MM.1S (cell line): ENCODE data around the gene ZFP36L1.

ENCODE experiments used
- DNase-seq: peaks from one replicate; pipeline ENCODE4 v3.0.0-alpha.2; 2015
- H2AFZ ChIP-seq: fragments of 300-600 bp; sonication (generic); 2 replicates; pipeline ENCODE4 v1.6.0; 2016; ENCODE audit warnings: antibody characterized with exemption, low read length
- H3F3A ChIP-seq: fragments of 300-600 bp; sonication (generic); 2 replicates; pipeline ENCODE4 v1.6.1; 2016; ENCODE audit warnings: mild to moderate bottlenecking, antibody characterized with exemption, low read length, moderate library complexity, mixed read lengths; ENCODE audit not compliant: insufficient read depth
- H3K27ac ChIP-seq: fragments of 300-600 bp; sonication (generic); 2 replicates; pipeline ENCODE4 v1.5.1; 2016; ENCODE audit warnings: mild to moderate bottlenecking, low read length
- H3K27me3 ChIP-seq: fragments of 300-600 bp; sonication (generic); replicated peaks from 2 replicates; pipeline ENCODE4 v1.6.0; 2016; ENCODE audit warnings: low read length; ENCODE audit not compliant: insufficient read depth
- H3K36me3 ChIP-seq: fragments of 300-600 bp; sonication (generic); replicated peaks from 2 replicates; pipeline ENCODE4 v1.6.1; 2016; ENCODE audit warnings: mild to moderate bottlenecking, low read length, mixed read lengths; ENCODE audit not compliant: insufficient read depth
- H3K4me1 ChIP-seq: fragments of 300-600 bp; sonication (generic); 2 replicates; pipeline ENCODE4 v1.6.1; 2016; ENCODE audit warnings: low read length, mixed read lengths
- H3K4me2 ChIP-seq: fragments of 300-600 bp; sonication (generic); 2 replicates; pipeline ENCODE4 v1.6.0; 2016; ENCODE audit warnings: low read depth, low read length
- H3K4me3 ChIP-seq: fragments of 300-600 bp; sonication (generic); 2 replicates; pipeline ENCODE4 v1.5.1; 2016; ENCODE audit warnings: low read length, mixed read lengths
- H3K79me2 ChIP-seq: fragments of 300-600 bp; sonication (generic); 2 replicates; pipeline ENCODE4 v1.6.1; 2016; ENCODE audit warnings: mixed run types, low read length, mixed read lengths
- H3K9ac ChIP-seq: fragments of 300-600 bp; sonication (generic); 2 replicates; pipeline ENCODE4 v1.6.1; 2016; ENCODE audit warnings: low read length, mixed read lengths
- H3K9me2 ChIP-seq: fragments of 300-600 bp; sonication (generic); replicated peaks from 2 replicates; pipeline ENCODE4 v1.6.1; 2016; ENCODE audit warnings: mild to moderate bottlenecking, low read length, mixed read lengths; ENCODE audit not compliant: insufficient read depth
- H3K9me3 ChIP-seq: fragments of 300-600 bp; sonication (generic); replicated peaks from 2 replicates; pipeline ENCODE4 v1.6.1; 2016; ENCODE audit warnings: mild to moderate bottlenecking, low read length, mixed read lengths; ENCODE audit not compliant: insufficient read depth
- H4K20me1 ChIP-seq: fragments of 300-600 bp; sonication (generic); 2 replicates; pipeline ENCODE4 v1.6.1; 2016; ENCODE audit warnings: mild to moderate bottlenecking, low read length, moderate library complexity, mixed read lengths; ENCODE audit not compliant: insufficient read depth
- CTCF ChIP-seq: fragments of 300-600 bp; sonication (generic); IDR thresholded peaks from 2 replicates; pipeline ENCODE4 v1.5.1; 2016; ENCODE audit warnings: antibody characterized with exemption, low read length, mixed read lengths
- EZH2 ChIP-seq: fragments of 300-600 bp; sonication (generic); optimal IDR thresholded peaks from 2 replicates; pipeline ENCODE3; 2017; ENCODE audit warnings: low read depth, mild to moderate bottlenecking, antibody characterized with exemption, low read length, mixed read lengths
- EZH2phosphoT487 ChIP-seq: fragments of 300-600 bp; sonication (generic); IDR thresholded peaks from 2 replicates; pipeline ENCODE4 v1.6.1; 2018; ENCODE audit warnings: antibody characterized with exemption, low read length

ZFP36L1 gene

GRCh38 chr14:68748260-68748659 is 44.6 kb downstream of the ZFP36L1 start:
- H4K20me1 ChIP-seq, result no peaks in the 10 kb centered on the region
- H3K27ac ChIP-seq, result no peak overlapping the region
- no peaks in the 10 kb centered on the region for H3K9me2 ChIP-seq
- TF ChIP-seq EZH2, result no peak
- no peak for TF ChIP-seq EZH2phosphoT487
- no peak for TF ChIP-seq CTCF
- no peak overlapping the region for H2AFZ ChIP-seq
- no peaks in the 10 kb centered on the region for H3K4me1 ChIP-seq
- no peak overlapping the region for H3K4me3 ChIP-seq
- no peak overlapping the region for H3K9ac ChIP-seq
- no peaks in the 10 kb centered on the region for H3F3A ChIP-seq
- no peak for DNase-seq
- no peaks in the 10 kb centered on the region for H3K79me2 ChIP-seq
- H3K36me3 ChIP-seq, result no peaks in the 10 kb centered on the region
- H3K9me3 ChIP-seq, result no peaks in the 10 kb centered on the region
- H3K27me3 ChIP-seq, result no peaks in the 10 kb centered on the region
- H3K4me2 ChIP-seq, result no peak overlapping the region

GRCh38 chr14:68747393-68747792 is 45.5 kb downstream of the ZFP36L1 start:
- Histone ChIP-seq H3K4me1 (no peaks in the 10 kb centered on the region), H3K27ac (no peak overlapping the region), H3K9me3 (no peaks in the 10 kb centered on the region), H4K20me1 (no peaks in the 10 kb centered on the region), H3K4me3 (no peak overlapping the region), H3K36me3 (no peaks in the 10 kb centered on the region), H3K79me2 (no peaks in the 10 kb centered on the region), H3K9ac (no peak overlapping the region), H3K27me3 (no peaks in the 10 kb centered on the region), H3K4me2 (no peak overlapping the region), H2AFZ (no peak overlapping the region), H3K9me2 (no peaks in the 10 kb centered on the region), H3F3A (no peaks in the 10 kb centered on the region)
- TF ChIP-seq EZH2phosphoT487, result no peak
- no peak for TF ChIP-seq EZH2
- no peak for TF ChIP-seq CTCF
- no peak for DNase-seq

- Histone ChIP-seq H3K79me2 (no peaks in the 10 kb centered on the region), H3K27ac (no peak overlapping the region), H4K20me1 (no peaks in the 10 kb centered on the region), H3K4me3 (no peak overlapping the region), H3K27me3 (no peaks in the 10 kb centered on the region), H3K9me3 (no peaks in the 10 kb centered on the region), H3F3A (no peaks in the 10 kb centered on the region), H3K36me3 (no peaks in the 10 kb centered on the region), H3K4me1 (no peaks in the 10 kb centered on the region), H3K9ac (no peak overlapping the region), H3K4me2 (no peak overlapping the region), H2AFZ (no peak overlapping the region), H3K9me2 (no peaks in the 10 kb centered on the region)
- DNase-seq, result no peak
- TF ChIP-seq CTCF (no peak), EZH2phosphoT487 (no peak), EZH2 (no peak)
Observed at GRCh38 chr14:68744613-68745012, 48.3 kb downstream of the ZFP36L1 start.
